Spleen (tissue), 7 donors: ENCODE measurements around the gene TXNRD2.

Experiments
- POLR2A ChIP-seq, 3 donors: fragments of 450-650 bp; IDR thresholded peaks; one replicate each; pipeline ENCODE4 v1.5.1; 2017; ENCODE audit warnings: antibody characterized with exemption in 3 of 3, mild to moderate bottlenecking in 1 of 3
- TF ChIP-seq, protein P1 (sequence below), 11 experiments: fragments of 200-600 bp in 7 of 11; fragments of 450-650 bp in 4 of 11; sonication (generic) in 4 of 11; IDR thresholded peaks in 8 of 11; conservative IDR thresholded peaks in 3 of 11; 1 replicate in 7 of 11; 2 replicates in 4 of 11; pipeline versions ENCODE4 v1.4.0 to v1.8.0; 2016 to 2021; ENCODE audit warnings: antibody characterized with exemption in 11 of 11, inconsistent platforms in 4 of 11, mild to moderate bottlenecking in 1 of 11
- donor health status: DM: no; HTN: no; CAD: no; lungs with moderate emphysema.
- donor health status: DM: no; HTN: no; CAD: no.
- donor health status: DM: no; HTN: no; CAD: no.

DNA sequence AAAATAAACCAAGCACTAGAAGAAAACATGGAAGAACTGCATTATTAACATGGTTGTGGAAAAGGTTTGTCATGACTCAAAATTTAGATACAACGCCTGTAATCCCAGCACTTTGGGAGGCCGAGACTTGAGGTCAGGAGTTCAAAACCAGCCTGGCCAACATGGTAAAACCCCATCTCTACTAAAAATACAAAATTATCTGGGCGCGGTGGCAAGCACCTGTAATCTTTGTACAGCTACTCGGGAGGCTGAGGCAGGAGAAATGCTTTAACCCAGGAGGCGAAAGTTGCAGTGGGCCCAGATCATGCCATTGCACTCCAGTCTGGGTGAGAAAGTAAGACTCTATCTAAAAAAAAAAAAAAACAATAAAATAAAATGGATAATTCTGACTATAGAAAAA, 110.6 kb downstream of the TXNRD2 start:
- TF ChIP-seq, protein P1, sequence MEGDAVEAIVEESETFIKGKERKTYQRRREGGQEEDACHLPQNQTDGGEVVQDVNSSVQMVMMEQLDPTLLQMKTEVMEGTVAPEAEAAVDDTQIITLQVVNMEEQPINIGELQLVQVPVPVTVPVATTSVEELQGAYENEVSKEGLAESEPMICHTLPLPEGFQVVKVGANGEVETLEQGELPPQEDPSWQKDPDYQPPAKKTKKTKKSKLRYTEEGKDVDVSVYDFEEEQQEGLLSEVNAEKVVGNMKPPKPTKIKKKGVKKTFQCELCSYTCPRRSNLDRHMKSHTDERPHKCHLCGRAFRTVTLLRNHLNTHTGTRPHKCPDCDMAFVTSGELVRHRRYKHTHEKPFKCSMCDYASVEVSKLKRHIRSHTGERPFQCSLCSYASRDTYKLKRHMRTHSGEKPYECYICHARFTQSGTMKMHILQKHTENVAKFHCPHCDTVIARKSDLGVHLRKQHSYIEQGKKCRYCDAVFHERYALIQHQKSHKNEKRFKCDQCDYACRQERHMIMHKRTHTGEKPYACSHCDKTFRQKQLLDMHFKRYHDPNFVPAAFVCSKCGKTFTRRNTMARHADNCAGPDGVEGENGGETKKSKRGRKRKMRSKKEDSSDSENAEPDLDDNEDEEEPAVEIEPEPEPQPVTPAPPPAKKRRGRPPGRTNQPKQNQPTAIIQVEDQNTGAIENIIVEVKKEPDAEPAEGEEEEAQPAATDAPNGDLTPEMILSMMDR (IDR thresholded peaks at IDR 0.05 in 8 of 11, conservative IDR thresholded peaks at IDR 0.05 in 3 of 11) = no peak
- TF ChIP-seq POLR2A (IDR thresholded peaks at IDR 0.05) = no peak
